ENCODE results near the gene PTPRK. TPM values are rescaled to one million over a fixed set of nuclear protein-coding genes. Genes with fewer than 3 reads are reported as not detected.

Gene PTPRK
- total and polyA plus RNA-seq, 4 donors: 8.2 to 224 (median 42.9) TPM

GRCh38 chr6:128069188-128069587 is 451.2 kb downstream of the PTPRK start:
- H3K4me3 ChIP-seq: no peak overlapping the region
- DNase-seq (peak in 1 of 3 donors; percentile 13), ATAC-seq (ENCODE audit: insufficient read depth, low FRiP score) (no peak)
- H3K9me3 ChIP-seq (ENCODE audit: control insufficient read depth in 4 of 4, insufficient read depth in 3 of 4, low read length in 3 of 4): no peaks in the 10 kb centered on the region
- H3K9ac ChIP-seq (ENCODE audit: insufficient read depth in 1 of 2, low read length in 2 of 2): no peak overlapping the region
- 95 to 96% methylated on average over 2 of the region's 2 CpGs for WGBS, 2 donors
- no peak overlapping the region for H3K27ac ChIP-seq (ENCODE audit: low read depth in 1 of 2, low read length in 1 of 2)
- TF ChIP-seq CTCF (IDR thresholded peaks at IDR 0.05; ENCODE audit: control extremely low read depth, extremely low read depth): no peak
- H3K4me1 ChIP-seq (ENCODE audit: control insufficient read depth in 5 of 5, insufficient read depth in 5 of 5, low read length in 5 of 5): peaks cover 0 to 11% (median under 1%) of the 10 kb centered on the region in 5 donors
- H3K27me3 ChIP-seq (ENCODE audit: control insufficient read depth in 3 of 3, insufficient read depth in 3 of 3, low read length in 2 of 3): no peaks in the 10 kb centered on the region
- H3K36me3 ChIP-seq (ENCODE audit: control insufficient read depth in 4 of 4, insufficient read depth in 4 of 4, low read length in 4 of 4): peaks cover 0 to 3% (median 0%) of the 10 kb centered on the region in 4 donors

- H3K9ac ChIP-seq (ENCODE audit: insufficient read depth in 1 of 2, low read length in 2 of 2): no peak overlapping the region
- H3K9me3 ChIP-seq (ENCODE audit: control insufficient read depth in 4 of 4, insufficient read depth in 3 of 4, low read length in 3 of 4): no peaks in the 10 kb centered on the region
- ATAC-seq (ENCODE audit: insufficient read depth, low FRiP score) (no peak), DNase-seq (no peak)
- 89 to 94% methylated on average over 5 of the region's 5 CpGs for WGBS, 2 donors
- peaks cover 0 to 13% (median 1%) of the 10 kb centered on the region in 5 donors for H3K4me1 ChIP-seq (ENCODE audit: control insufficient read depth in 5 of 5, insufficient read depth in 5 of 5, low read length in 5 of 5)
- peak overlapping the region in 1 of 2 donors; percentile 43 for H3K27ac ChIP-seq (ENCODE audit: low read depth in 1 of 2, low read length in 1 of 2)
- TF ChIP-seq CTCF (IDR thresholded peaks at IDR 0.05; ENCODE audit: control extremely low read depth, extremely low read depth): no peak
- H3K27me3 ChIP-seq (ENCODE audit: control insufficient read depth in 3 of 3, insufficient read depth in 3 of 3, low read length in 2 of 3): no peaks in the 10 kb centered on the region
- H3K36me3 ChIP-seq (ENCODE audit: control insufficient read depth in 4 of 4, insufficient read depth in 4 of 4, low read length in 4 of 4): peaks cover 0 to 3% (median 0%) of the 10 kb centered on the region in 4 donors
- no peak overlapping the region for H3K4me3 ChIP-seq
These were observed 452.3 kb downstream of the PTPRK start for GRCh38 chr6:128068119-128068479.

GRCh38 chr6:128067446-128068118 is 452.8 kb downstream of the PTPRK start:
- no peaks in the 10 kb centered on the region for H3K27me3 ChIP-seq (ENCODE audit: control insufficient read depth in 3 of 3, insufficient read depth in 3 of 3, low read length in 2 of 3)
- peaks cover 0 to 3% (median 0%) of the 10 kb centered on the region in 4 donors for H3K36me3 ChIP-seq (ENCODE audit: control insufficient read depth in 4 of 4, insufficient read depth in 4 of 4, low read length in 4 of 4)
- DNase-seq (no peak), ATAC-seq (ENCODE audit: insufficient read depth, low FRiP score) (no peak)
- H3K9me3 ChIP-seq (ENCODE audit: control insufficient read depth in 4 of 4, insufficient read depth in 3 of 4, low read length in 3 of 4): no peaks in the 10 kb centered on the region
- 93 to 95% methylated on average over 11 of the region's 11 CpGs for WGBS, 2 donors
- no peak overlapping the region for H3K4me3 ChIP-seq
- peak overlapping the region in 1 of 2 donors; percentile 43 for H3K27ac ChIP-seq (ENCODE audit: low read depth in 1 of 2, low read length in 1 of 2)
- no peak for TF ChIP-seq CTCF (IDR thresholded peaks at IDR 0.05; ENCODE audit: control extremely low read depth, extremely low read depth)
- H3K4me1 ChIP-seq (ENCODE audit: control insufficient read depth in 5 of 5, insufficient read depth in 5 of 5, low read length in 5 of 5): peaks cover 0 to 13% (median 1%) of the 10 kb centered on the region in 5 donors
- H3K9ac ChIP-seq (ENCODE audit: insufficient read depth in 1 of 2, low read length in 2 of 2): no peak overlapping the region

Measured in lung (tissue), 12 donors.